HL-60/S4 treated with phorbol 12-myristate 13-acetate at 8.2 ng/mL for 4 days and 3 days (cell line): Measurements from ENCODE around the gene RHCE.
"Not testable (repeated sequence)": the region's sequence is repeated elsewhere in the genome, so short reads cannot be mapped to it uniquely, and the experiment has no call there.

Experiments
- in situ Hi-C: fragments of 300-500 bp; cut with MboI; formaldehyde crosslinking; loops from 2 replicates; pipeline ENCODE4 v1.15.0; 2022; ENCODE audit warnings: low sequenced_read_pairs

RHCE gene

GRCh38 chr1:25420715-25421114, at the start of gene RHCE:
Gene RHCE, minus strand, starts transcription at chr1:25420825. Its CDS starts 39 bp downstream, at chr1:25420786.
- in situ Hi-C loops, result not testable (repeated sequence)

- in situ Hi-C loops, result no loop called here
Observed at GRCh38 chr1:25469177-25469576, 48.6 kb upstream of the RHCE start.

DNA sequence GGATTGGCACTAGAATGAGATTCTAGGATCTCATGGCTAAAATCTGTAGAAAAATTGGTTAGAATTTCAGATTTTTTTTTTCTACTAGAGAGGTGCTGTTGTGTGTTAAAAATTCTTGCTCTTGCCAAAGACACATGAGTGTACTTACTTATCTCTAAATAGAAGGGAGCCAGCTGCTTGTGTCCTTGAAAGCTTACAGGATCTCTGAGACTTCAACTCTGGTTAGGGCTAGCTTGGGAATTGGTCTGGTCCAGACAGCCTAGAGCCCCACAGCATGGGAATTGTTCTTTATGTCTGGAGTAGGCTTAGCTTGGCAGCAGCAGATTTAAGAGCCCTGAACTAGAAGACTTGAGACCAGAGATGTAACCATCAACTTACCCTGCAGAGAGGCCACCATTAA, 47.4 kb upstream of the RHCE start:
- in situ Hi-C loops, result no loop called here

DNA sequence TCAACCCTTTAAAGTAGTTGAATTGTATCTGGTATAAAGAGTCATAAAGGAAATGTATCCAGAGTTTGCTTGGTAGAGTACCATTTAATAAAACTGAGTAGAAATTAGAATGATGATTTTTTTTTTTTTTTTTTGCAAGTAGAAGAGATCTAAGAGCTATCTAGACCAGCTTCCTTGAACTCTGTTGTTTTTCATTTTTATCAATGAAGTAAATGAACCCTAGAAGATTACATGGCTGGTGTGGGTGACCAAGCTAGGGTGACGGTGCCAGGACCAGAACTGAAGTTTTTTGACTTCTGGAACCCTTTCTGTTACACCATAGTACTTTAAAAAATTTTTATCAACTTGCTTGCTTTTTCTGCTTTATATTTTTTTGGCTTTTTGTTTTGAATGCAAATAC, 47.0 kb upstream of the RHCE start:
- in situ Hi-C loops, result no loop called here

DNA sequence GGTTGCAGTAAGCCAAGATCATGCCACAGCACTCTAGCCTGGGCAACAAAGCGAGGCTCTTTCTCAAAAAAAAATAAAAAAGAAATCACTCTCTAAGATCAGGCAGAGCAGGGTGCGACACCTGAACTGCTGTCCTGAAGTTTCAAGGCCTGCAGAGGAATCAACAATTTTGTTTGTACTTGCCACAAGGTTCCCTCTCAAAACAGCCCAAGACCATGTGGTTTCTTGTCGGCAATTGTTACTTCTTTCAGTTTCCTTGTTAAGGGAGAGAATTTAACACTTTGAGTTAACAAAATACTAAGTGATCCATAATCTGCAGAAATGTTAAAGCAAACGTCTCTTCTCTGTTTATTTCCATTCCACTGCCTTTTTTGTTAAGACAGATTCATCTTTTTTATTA, 46.6 kb upstream of the RHCE start:
- in situ Hi-C loops, result no loop called here

- in situ Hi-C loops, result no loop called here
Observed at GRCh38 chr1:25462732-25463131, 42.1 kb upstream of the RHCE start.

DNA sequence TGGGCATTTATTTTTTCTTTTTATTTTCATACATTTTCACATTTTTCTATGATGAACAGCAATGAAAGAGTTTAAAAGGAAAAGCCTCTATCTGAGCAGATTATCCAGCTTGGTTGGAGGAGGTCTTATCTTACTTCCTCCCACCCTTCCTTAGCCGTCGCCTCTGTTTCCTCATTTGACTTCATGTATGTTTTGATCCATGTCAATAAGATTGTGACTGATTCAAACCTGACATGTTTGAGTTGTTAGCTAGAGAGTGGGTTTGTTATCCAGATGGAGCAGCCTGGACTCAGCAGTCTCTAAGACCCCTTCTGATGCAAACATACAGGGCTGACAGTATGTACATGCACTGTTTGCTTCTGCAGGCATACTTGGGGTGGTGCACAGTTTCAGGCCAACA, 41.2 kb upstream of the RHCE start:
- in situ Hi-C loops, result no loop called here

- in situ Hi-C loops, result not testable (repeated sequence)
Observed at GRCh38 chr1:25460816-25461215, 40.2 kb upstream of the RHCE start.

DNA sequence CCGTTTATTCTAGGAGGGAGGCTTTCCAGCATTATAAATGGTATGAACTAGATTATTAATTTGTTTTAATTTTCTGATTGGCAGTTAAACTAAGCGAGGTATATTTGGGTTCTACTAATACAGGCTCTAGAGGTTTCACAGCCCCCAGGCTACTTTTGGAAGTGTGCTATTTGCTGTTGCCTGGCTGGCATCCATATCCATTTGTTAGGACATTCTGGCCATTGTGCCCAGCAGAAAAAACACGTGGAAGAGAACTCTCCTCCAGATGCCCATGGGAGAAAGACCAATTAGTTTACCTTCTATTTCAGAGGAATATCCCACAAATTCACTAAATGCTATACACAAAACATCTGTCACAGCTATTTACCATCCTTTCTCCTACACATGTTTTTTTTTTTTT, 39.4 kb upstream of the RHCE start:
- in situ Hi-C loops, result no loop called here

GRCh38 chr1:25458541-25459298, 38.1 kb upstream of the RHCE start:
- in situ Hi-C loops, result no loop called here

- in situ Hi-C loops, result no loop called here
Observed at GRCh38 chr1:25456502-25456901, 35.9 kb upstream of the RHCE start.

DNA sequence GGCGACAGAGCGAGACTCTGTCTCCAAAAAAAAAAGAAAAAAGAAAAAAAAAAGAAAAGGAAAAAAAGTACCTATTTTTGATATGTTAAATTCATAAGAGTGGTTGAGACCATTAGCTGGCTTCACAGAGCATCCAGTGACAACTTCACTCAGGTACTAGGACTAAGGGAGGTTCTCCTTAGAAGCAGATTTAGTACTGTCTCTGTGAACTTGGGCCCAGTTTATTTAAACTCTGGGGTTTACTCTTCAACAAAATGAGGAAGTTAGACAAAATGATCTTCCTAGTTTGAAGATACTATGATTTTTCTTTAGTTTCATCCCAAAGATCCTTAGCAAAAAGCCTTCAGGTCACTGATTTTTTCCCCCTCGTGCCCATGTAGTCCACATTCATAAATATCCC, 31.3 kb upstream of the RHCE start:
- in situ Hi-C loops, result no loop called here

GRCh38 chr1:25450891-25451290, 30.3 kb upstream of the RHCE start:
- in situ Hi-C loops, result no loop called here

DNA sequence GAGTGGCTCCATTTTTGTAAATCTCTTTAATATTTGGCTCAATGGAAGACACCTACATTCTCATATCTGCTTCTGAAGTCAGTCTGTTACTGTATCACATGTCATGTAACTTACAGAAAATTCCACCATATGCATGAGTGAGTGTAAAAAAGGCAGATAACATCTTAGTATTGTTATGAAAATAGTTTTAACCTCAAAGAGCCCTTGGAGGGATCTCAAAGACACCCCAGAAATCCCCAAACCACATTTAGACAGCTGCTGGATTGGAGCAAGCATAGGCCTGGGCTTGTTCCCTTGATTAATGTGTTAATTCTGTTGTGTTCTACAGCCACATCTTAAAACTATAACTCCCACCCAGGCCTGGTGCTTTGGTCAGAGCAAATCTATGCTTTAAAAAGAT, 26.9 kb upstream of the RHCE start:
- in situ Hi-C loops, result no loop called here

GRCh38 chr1:25445993-25446538, 25.4 kb upstream of the RHCE start:
- in situ Hi-C loops, result no loop called here

- in situ Hi-C loops, result not testable (repeated sequence)
Observed at GRCh38 chr1:25444604-25445003, 24.0 kb upstream of the RHCE start.

- in situ Hi-C loops, result no loop called here
Observed at GRCh38 chr1:25443030-25443699, 22.5 kb upstream of the RHCE start.

DNA sequence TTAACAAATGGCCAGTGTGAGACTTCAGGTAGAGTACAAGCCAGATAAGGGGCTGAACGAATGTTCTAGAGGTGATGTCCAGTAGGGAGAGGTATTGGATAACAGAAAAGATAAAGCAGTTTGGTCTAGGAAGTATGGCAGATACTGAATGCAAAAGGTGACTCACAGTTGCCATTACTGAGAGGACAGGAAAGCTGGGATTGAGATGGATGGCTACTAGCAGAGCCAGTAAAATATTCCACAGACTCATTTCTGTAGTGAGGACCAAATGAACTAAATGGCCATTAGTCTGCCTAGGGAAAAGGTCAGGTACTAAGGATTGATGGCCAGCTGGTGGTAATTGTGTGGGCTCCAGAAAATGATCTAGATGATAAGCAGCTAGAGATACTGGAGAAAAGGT, 21.6 kb upstream of the RHCE start:
- in situ Hi-C loops, result no loop called here

- in situ Hi-C loops, result no loop called here
Observed at GRCh38 chr1:25439287-25439686, 18.7 kb upstream of the RHCE start.

DNA sequence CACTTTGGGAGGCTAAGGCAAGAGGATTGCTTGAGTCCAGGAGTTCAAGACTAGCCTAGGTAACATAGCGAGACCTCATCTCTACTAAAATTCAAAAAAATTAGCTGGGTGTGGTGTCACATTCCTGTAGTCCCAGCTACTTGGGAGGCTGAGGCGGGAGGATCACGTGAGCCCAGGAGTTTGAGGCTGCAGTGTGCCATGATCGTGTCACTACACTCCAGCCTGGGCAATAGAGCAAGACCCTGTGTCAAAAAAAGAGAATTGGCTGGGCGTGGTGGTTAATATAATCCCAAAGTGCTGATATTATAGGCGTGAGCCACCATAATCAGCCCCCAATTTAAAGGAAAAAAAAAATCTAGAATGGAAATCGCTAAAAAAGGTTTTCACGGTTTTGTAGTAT, 17.0 kb upstream of the RHCE start:
- in situ Hi-C loops, result no loop called here

DNA sequence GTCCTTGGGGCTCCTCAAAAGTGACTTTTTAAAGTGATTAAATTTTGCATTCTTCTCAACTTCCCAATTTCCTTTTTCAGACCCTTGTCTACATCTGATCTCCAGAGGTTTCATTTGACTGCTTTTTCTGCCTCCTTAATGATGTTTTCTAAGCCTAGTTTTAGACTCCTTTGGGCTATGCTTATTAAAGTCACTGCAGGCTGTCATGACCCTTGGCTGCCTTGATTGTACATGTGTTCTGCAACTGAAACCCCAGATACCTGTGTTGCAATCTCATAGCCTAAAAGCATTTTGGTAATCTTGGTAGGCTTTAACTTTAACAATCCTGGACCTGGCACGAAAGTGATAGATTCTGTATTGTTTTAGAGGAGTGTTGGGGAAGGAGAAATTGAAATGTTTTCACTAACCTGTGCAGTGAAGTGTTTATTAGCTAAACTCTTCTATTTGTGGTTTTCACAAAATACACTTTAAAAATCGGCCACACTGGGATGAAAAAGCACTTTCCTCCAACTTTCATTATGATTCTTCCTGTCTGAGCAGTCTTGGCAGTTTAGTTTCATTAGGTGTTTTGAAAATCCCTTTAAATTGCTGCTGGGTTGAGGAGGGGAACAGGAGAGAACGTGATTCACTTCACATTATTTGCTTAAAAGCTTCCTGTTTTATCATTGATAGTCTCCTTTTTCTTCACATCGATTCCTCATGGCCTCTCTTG, 14.9 kb upstream of the RHCE start:
- in situ Hi-C loops, result no loop called here
